Psoas muscle (tissue), 8 donors: Measurements from ENCODE around the gene ABTB1. TPM values are rescaled to one million over a fixed set of nuclear protein-coding genes. Genes with fewer than 3 reads are reported as not detected.

Experiments
- ATAC-seq, 4 donors: fragments of 200-7000 bp; cut with Tn5 transposase; one replicate each; pipeline ENCODE4 v1.9.1; 2020; ENCODE audit warnings: moderate library complexity in 3 of 4, mild to moderate bottlenecking in 2 of 4
- DNase-seq, 2 donors: peaks; one replicate each; pipeline ENCODE4 v3.0.0-alpha.2; 2020
- H3K27ac ChIP-seq: fragments of 200-600 bp; one replicate; pipeline ENCODE4 v1.8.0; 2022
- H3K27me3 ChIP-seq, 3 donors: fragments of 200-600 bp in 1 of 3; one replicate each; pipeline versions ENCODE4 v1.6.1 to v1.8.0; 2013 to 2022; ENCODE audit warnings: low read length in 2 of 3, mild to moderate bottlenecking in 2 of 3, moderate library complexity in 1 of 3; ENCODE audit not compliant: insufficient read depth in 3 of 3
- H3K36me3 ChIP-seq, 2 donors: fragments of 200-600 bp in 1 of 2; one replicate each; pipeline versions ENCODE4 v1.6.1 to v1.8.0; 2013 to 2022; ENCODE audit warnings: low read depth in 1 of 2, mild to moderate bottlenecking in 1 of 2, moderate library complexity in 1 of 2; ENCODE audit not compliant: insufficient read depth in 1 of 2
- H3K4me1 ChIP-seq: fragments of 200-600 bp; one replicate; pipeline ENCODE4 v1.8.0; 2022
- H3K4me3 ChIP-seq: fragments of 200-600 bp; one replicate; pipeline ENCODE4 v1.8.0; 2022; ENCODE audit warnings: mild to moderate bottlenecking
- H3K9me3 ChIP-seq: fragments of 200-600 bp; one replicate; pipeline ENCODE4 v1.8.0; 2022
- CTCF ChIP-seq: fragments of 200-600 bp; IDR thresholded peaks from one replicate; pipeline ENCODE4 v1.8.0; 2022; ENCODE audit warnings: antibody characterized with exemption
- WGBS, 3 donors: extraction: QIAGEN DNeasy Blood & Tissue Kit; methylation state at CpG; one replicate each; pipeline versions ENCODE4 v1.1.6 to v1.1.7; 2013; 5-methylcytosine and 5-hydroxymethylcytosine counted together
- intact Hi-C, 2 donors: fragments of 100-400 bp; cut with DNase I; formaldehyde crosslinking; loops; one replicate each; pipeline versions ENCODE4 v1.11.0 to v1.14.2; 2022
- polyA plus RNA-seq, 3 donors: library from polyadenylated mRNA; stranded (reverse); fragments of 200-250 nt; gene quantifications; one replicate each; pipeline ENCODE4 v1.2.3, GENCODE V29; 2013
- total RNA-seq, 4 donors: library from RNA; stranded (reverse); fragmentation: NEBNext Ultra II Directional in 2 of 4; extraction: Animal tissue kit (Norgen Biotek cat#: 25700) in 2 of 4; gene quantifications; one replicate each; pipeline versions ENCODE4 v1.2.1 to v1.2.4, GENCODE V29; 2021 to 2023
- donor health status: healthy with polysubstance abuse.
- donor health status: DM: no; HTN: no; CAD: no; lungs with moderate emphysema.
- donor health status: Bipolar disorder and iron deficiency.
- donor health status: healthy.
- donor health status: DM: yes; HTN: yes; CAD: no.
- donor health status: DM: no; HTN: no; CAD: no.
- donor health status: DM: no; HTN: no; CAD: no.
- donor health status: DM: yes; HTN: yes; CAD: no.

Gene ABTB1
- total and polyA plus RNA-seq, 7 donors = 22.8 to 34.5 (median 30.1) TPM

- H3K4me3 ChIP-seq = no peak overlapping the region
- no peak for TF ChIP-seq CTCF
- H3K9me3 ChIP-seq = no peaks in the 10 kb centered on the region
- intact Hi-C loops = loop anchor here in 1 of 2 donors (5.0 kb wide), 1 partner anchor 184 kb away; no protein-coding TSS in a partner anchor
- DNase-seq (no peak), ATAC-seq (no peak)
- H3K4me1 ChIP-seq = no peaks in the 10 kb centered on the region
- no peak overlapping the region for H3K27ac ChIP-seq
- H3K36me3 ChIP-seq = no peaks in the 10 kb centered on the region
- H3K27me3 ChIP-seq = no peaks in the 10 kb centered on the region
Measured at GRCh38 chr3:127647845-127648204, 24.9 kb upstream of the ABTB1 start.

- H3K4me3 ChIP-seq = no peak overlapping the region
- WGBS, 3 donors = 94 to 95% (median 95%) methylated on average over 4 of the region's 4 CpGs
- no peak for ATAC-seq
- intact Hi-C loops = loop anchor here (5.0 kb wide), 2 partner anchors 42 to 322 kb away; no protein-coding TSS in a partner anchor
- no peaks in the 10 kb centered on the region for H3K4me1 ChIP-seq
- no peak for TF ChIP-seq CTCF
- H3K9me3 ChIP-seq = no peaks in the 10 kb centered on the region
- no peaks in the 10 kb centered on the region for H3K27me3 ChIP-seq
- no peak overlapping the region for H3K27ac ChIP-seq
- H3K36me3 ChIP-seq = no peaks in the 10 kb centered on the region
- no peak for DNase-seq
Measured at GRCh38 chr3:127650236-127650635, 22.5 kb upstream of the ABTB1 start.

GRCh38 chr3:127651516-127652172 lies 21.1 kb upstream of the ABTB1 start:
- intact Hi-C loops = loop anchor here (2.0 to 5.0 kb wide), 5 partner anchors 41 to 321 kb away; no protein-coding TSS in a partner anchor
- H3K4me1 ChIP-seq = no peaks in the 10 kb centered on the region
- H3K4me3 ChIP-seq = no peak overlapping the region
- DNase-seq (no peak), ATAC-seq (peak in 2 of 4 donors; percentile 16 to 41)
- no peaks in the 10 kb centered on the region for H3K9me3 ChIP-seq
- H3K27me3 ChIP-seq = no peaks in the 10 kb centered on the region
- H3K36me3 ChIP-seq = no peaks in the 10 kb centered on the region
- WGBS, 3 donors = 77 to 88% (median 85%) methylated on average over 8 of the region's 8 CpGs
- no peak overlapping the region for H3K27ac ChIP-seq
- no peak for TF ChIP-seq CTCF

- Histone ChIP-seq H3K36me3 (no peaks in the 10 kb centered on the region), H3K9me3 (no peaks in the 10 kb centered on the region), H3K27me3 (no peaks in the 10 kb centered on the region), H3K4me1 (no peaks in the 10 kb centered on the region), H3K27ac (no peak overlapping the region), H3K4me3 (no peak overlapping the region)
- peak; percentile 93 for TF ChIP-seq CTCF
- intact Hi-C loops = loop anchor here (2.0 to 5.0 kb wide), 5 partner anchors 40 to 320 kb away; no protein-coding TSS in a partner anchor
- DNase-seq = peak; percentile 58 to 76
- ATAC-seq = peak; percentile 85 to 97 (median 90)
- WGBS, 3 donors = 54 to 62% (median 55%) methylated on average over 13 of the region's 13 CpGs
Measured at GRCh38 chr3:127652246-127652995, 20.3 kb upstream of the ABTB1 start.
